22Rv1 (cell line): ENCODE results near the gene GMPPA.

Experiments used
- ZFX ChIP-seq: fragments of 450-650 bp; IDR thresholded peaks from 2 replicates; pipeline ENCODE4 v1.6.1; 2017; ENCODE audit warnings: antibody characterized with exemption, borderline replicate concordance
- TF ChIP-seq, protein P1 (sequence below): fragments of 450-650 bp; IDR thresholded peaks from 2 replicates; pipeline ENCODE4 v1.5.1; 2017; ENCODE audit warnings: mild to moderate bottlenecking

DNA sequence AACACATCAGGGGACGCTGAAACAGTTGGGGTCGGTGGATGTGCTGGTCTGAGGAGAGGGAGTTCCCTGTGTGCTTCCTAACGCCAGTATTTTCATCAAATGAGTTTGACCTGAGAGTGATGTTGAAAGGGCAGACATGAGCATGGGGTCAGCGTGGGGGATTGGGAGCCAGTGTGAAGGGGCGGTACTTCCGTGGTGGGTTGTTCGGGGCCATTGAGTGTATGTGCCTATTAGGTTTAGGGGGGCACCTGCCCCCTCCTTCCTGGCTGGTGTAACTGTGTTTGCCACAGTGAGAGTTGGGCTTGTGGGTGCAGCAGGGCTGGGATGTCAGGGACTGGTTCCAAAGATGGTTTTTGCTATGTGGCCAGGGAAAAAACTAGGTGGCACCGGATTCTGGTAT is 39.7 kb upstream of the GMPPA start:
- TF ChIP-seq, protein P1, sequence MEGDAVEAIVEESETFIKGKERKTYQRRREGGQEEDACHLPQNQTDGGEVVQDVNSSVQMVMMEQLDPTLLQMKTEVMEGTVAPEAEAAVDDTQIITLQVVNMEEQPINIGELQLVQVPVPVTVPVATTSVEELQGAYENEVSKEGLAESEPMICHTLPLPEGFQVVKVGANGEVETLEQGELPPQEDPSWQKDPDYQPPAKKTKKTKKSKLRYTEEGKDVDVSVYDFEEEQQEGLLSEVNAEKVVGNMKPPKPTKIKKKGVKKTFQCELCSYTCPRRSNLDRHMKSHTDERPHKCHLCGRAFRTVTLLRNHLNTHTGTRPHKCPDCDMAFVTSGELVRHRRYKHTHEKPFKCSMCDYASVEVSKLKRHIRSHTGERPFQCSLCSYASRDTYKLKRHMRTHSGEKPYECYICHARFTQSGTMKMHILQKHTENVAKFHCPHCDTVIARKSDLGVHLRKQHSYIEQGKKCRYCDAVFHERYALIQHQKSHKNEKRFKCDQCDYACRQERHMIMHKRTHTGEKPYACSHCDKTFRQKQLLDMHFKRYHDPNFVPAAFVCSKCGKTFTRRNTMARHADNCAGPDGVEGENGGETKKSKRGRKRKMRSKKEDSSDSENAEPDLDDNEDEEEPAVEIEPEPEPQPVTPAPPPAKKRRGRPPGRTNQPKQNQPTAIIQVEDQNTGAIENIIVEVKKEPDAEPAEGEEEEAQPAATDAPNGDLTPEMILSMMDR: no peak
- no peak for TF ChIP-seq ZFX
